ENCODE results near the gene VAV2.

The VAV2 gene

DNA sequence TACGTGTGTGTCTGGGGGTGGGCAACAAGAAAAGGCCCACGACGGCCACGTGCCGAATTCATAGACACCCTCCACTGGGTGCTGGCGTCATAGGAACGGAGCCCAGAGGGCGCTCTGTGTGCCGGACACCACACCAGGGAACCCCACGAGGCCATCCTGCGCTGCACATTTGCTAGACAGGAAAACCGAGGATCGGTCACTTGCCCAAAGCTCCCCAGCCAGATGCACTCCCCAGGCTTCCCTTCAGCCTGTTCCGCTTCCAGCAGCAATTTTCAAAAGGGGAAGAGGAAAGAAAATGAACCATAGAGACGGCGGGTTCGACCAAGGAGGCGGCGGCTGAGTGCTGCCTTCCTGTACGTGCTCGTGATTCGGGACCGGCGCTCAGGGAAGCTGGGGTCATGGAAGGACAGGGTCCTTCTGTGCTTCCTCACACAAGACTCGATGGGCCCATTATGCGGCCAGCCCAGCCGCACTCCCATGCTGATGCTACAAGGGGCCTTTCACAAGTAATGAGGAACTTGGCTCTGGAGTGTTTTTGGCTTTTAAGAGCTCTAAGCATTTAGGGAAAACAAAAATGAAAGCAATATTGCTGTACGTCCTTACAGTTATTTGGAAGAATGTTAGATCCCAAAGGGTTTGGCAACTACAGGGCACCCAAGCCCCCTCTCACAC, 129.4 kb downstream of the VAV2 start:
- in situ Hi-C loops (cut with MboI; ENCODE audit: low sequenced_read_pairs): no loop called here

DNA sequence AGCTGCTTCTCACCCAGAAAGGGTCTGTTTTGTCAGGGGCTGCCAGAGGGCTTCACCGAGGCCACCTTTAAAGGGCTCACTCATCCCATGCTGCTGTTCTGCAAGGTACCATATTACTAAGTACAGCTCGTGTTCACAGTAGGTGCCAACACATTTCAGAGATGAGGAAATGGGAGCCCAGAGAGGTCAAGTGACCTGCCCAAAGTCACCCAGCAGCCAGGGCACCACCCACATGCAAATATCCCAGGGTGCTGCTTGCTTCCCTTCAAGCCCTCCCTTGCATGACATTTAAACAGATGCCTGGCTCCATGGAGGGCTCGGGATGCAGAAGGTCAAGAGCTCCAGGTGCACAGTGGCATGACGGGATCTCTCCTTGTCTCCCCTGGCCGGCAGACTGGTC, 130.4 kb downstream of the VAV2 start:
- in situ Hi-C loops (cut with MboI; ENCODE audit: low sequenced_read_pairs): no loop called here

DNA sequence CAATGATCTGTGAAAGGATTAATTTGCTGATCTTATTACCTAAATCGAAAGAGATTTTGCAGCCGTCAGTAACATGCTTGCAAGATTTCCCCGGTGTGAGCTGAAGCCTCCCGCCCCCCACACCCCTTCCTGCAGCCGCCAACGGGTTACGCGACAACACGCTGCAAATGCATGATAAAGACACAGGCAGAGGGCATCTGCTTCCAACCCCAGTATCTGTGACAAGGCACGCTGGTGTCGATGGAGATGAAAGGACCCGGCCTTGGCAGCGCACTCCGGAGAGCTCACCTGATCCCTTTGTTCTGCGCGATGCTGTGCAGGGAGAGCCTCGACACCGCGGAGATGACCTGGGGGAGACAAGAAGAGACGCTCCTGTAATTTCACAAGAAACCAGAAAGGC, 131.0 kb downstream of the VAV2 start:
- in situ Hi-C loops (cut with MboI; ENCODE audit: low sequenced_read_pairs): no loop called here

DNA sequence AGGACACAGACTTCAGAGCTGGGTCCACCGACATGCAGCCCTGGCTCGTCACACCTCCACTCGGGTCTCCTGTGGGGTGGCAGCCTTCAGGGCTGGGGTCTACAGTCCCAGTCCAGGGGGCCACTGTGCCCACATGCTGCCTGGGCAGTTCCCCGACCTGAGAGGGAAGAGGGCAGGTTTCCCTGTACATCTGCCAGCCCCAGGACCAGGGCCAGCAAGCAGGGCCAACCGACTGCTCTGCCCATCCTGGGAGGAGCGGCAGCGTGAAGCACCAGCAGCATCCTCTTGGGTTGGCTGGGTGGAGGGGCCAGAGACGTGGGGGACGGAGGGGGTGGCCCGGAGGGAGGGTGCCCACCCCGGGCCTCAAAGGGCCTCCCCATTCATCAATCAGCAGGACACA, 133.4 kb downstream of the VAV2 start:
- in situ Hi-C loops (cut with MboI; ENCODE audit: low sequenced_read_pairs): no loop called here

DNA sequence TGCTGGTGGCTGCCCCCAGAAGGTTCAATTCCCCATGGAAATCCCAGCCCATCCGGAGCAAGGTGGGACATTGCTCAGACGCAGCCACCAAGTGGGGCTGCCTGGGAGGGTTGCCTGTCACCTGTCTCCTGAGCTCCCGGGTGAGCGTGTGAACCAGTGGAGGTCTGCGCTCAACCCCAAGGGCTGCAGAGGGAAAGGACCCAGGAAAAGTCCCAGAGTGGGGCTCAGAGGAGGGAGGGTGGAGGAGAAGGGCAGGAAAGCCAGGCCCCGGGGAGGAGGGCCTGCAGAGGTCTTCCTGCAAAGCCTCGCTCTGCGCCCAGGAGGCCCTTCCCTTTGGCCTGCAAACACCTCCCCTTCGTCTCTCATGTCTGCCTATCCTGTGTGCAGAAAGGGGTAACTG, 134.5 kb downstream of the VAV2 start:
- in situ Hi-C loops (cut with MboI; ENCODE audit: low sequenced_read_pairs): no loop called here

DNA sequence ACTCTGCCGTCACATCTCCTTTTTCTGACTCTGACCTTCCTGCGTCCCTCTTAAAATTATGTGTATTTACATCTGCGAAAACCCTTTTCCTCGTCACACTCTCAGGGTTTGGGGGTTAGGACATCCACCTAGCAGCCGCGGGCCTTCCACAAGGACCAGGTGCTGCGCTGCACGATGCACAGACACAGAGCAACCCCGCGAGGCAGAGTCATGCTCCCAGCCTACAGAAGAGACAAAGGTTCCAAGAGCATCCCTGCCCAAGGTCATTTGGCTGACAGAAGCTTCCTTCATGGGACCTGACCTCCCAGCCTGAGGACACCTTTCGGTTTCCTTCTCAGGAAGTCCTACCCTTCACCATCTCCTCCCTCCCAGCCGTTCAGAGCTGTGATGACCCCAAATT, 135.3 kb downstream of the VAV2 start:
- in situ Hi-C loops (cut with MboI; ENCODE audit: low sequenced_read_pairs): no loop called here

DNA sequence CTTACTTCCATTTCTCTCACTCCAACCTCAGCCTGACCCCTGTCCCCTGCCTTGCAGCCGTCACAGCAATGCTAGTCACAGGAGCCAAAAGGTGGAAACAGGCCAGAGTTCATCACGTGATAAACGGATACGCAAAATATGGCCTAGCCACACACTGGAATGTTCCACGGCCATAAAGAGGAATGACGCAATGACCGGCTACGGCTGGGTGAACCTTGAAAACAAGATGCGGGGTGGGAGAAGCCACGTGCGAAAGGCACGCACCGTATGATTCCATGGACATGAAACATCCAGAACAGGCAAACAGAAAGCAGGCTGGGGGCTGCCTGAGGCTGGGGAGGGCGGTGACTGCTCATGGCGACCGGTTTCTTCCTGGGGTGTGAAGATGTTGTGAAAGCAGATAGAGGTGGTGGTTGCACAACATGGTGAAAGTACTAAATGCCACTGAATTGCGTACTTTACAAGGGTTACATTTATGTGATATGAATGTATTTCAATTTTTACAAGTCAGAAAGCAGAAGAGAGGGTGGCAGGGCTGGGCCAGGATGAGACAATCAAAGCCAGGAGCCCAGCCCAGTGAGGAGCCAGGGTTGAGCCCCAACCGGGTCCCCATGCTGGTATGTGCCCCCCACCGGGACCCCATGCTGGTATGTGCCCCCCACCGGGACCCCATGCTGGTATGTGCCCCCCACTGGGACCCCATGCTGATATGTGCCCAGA, 136.2 kb downstream of the VAV2 start:
- in situ Hi-C loops (cut with MboI; ENCODE audit: low sequenced_read_pairs): no loop called here

DNA sequence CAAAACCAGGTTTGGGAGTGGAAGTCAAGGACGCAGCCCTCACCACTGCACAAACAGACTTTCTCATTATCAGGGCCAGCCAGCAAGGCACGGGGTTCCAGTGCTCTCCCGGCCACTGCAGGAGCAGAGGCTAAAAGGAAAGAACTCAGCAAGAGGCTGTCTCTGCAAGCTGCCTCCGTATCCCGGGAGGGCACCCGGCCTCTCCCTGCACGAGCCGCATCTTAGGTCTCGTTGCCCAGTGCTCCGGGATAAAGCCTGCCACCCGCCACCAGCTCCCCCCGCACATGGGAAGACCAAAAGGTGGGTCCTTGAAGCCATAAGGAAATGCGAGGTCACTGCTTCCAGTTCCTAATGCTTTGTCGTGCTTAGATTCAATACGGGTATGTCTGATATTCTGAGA, 136.8 kb downstream of the VAV2 start:
- in situ Hi-C loops (cut with MboI; ENCODE audit: low sequenced_read_pairs): no loop called here

DNA sequence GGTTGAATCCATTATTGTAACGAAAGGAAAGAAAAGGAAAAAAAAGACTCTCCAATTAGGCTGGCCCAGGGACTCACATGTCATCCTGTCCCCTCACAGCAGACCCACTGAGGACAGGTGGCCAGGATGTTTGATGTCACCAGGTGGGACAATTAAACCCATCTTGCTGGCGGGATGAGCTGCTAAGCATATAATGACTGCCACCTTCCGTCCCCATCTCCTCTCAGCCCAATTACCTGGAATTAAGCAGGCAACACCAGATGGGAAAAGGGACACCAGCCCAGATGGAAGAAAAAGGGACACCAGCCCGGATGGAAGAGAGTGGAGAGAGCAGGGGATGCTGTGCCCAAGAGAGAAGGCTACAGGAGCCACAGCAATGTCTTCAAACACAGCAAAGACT, 137.4 kb downstream of the VAV2 start:
- in situ Hi-C loops (cut with MboI; ENCODE audit: low sequenced_read_pairs): no loop called here

DNA sequence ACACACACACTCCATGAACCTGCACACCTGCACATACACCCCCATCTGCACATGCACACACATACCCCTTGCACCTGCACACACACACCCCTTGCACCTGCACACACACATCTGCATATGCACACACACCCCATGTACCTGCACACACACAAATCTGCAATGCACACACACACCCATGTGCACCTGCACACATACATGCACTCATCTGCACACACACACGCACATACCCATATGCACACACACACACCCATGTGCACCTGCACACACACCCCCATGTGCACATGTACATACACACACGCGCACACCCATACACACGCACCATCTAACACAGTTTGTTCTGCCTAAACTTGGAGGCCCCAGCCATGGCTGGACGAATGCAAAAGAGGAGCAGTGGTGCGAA, 138.1 kb downstream of the VAV2 start:
- in situ Hi-C loops (cut with MboI; ENCODE audit: low sequenced_read_pairs): no loop called here

DNA sequence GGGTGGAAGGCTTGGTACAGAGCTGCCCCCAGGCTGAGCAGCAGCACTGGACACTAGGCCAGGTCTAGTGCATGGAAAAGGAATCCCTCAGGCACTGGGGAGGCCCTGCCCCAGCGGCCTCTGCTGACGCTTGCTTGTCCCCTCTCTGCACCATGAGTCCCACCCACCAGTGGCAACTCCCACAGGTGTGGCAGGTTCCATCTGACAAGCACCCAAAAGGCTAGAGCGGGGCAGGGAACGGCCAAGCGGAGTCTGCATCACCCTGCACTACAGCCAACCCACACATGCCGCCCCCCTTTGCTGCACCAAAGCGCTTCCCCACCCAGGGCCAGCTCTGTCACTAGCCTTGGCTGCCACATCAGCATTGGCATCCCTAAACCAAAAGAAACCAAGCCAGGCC, 138.8 kb downstream of the VAV2 start:
- in situ Hi-C loops (cut with MboI; ENCODE audit: low sequenced_read_pairs): no loop called here

DNA sequence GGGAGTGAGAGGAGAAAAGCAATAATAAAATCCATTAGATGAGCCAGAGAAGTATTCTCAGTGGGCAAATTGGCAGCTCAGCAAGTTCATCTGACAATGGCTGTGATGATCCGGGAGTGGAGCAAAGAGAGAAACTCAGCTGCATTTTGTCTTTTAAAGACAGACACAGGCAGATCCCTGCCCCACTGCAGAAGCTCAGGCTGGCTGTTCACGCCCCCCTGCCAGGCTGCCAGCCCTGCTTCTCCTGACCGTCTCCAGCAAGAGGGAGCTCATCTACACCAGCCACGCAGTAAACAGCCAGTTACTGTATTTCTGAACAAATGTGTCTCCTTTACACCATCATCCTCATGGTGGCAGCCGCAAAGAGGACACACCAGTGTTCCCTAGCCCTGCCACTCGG, 139.7 kb downstream of the VAV2 start:
- in situ Hi-C loops (cut with MboI; ENCODE audit: low sequenced_read_pairs): no loop called here

DNA sequence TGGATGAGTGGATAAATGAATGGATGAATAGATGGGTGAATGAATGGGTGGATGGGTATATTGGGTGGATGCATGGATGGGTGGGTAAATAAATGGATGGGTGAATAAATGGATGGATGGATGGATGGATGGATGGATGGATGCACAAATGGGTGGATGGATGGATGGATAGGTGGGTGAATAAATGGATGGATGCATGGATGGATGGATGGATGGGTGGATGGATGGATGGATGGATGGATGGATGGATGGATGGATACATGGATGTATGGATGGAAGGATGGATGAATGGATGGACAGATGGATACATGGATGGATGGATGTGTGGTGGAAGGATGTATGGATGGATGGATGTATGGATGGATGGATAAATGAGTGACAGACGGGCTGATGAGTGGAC, 140.4 kb downstream of the VAV2 start:
- in situ Hi-C loops (cut with MboI; ENCODE audit: low sequenced_read_pairs): no loop called here

DNA sequence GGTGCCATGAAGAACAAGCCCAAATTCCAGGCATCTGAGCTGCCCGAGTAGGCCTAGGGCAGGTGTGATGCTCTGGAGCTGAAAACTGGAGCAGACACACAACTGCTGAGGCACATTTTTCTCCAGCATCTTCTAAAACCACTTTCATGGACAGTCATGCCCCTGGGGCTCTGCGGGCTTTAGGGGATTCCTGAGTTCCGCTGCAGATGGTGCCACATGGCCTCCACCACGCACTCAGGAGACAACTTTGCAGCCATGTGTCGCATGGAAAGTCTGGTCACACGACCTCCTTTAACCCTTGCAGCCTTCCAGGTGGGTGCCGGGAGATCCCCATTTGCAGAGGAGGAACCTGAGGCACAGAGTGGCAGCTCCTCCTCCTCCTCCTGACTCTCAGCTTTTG, 141.2 kb downstream of the VAV2 start:
- in situ Hi-C loops (cut with MboI; ENCODE audit: low sequenced_read_pairs): no loop called here

DNA sequence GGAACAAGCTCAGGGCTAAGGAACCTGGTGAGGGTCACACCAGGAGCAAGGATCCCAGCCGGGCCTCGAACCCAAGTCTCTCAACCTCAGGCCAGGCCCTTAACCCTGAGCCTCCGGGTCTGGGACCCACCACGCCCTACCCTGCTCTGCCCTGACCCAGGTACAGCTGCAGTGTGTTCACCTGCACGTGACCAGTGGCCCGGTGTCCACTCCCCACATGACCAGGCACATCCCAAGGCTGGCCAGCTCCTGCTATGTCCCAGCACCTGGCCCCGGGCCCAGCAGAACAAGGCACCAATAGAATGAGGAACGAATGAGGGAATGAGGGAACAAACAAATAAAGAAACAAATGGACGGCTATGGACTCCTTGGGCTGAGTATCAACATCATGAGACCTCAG, 142.0 kb downstream of the VAV2 start:
- in situ Hi-C loops (cut with MboI; ENCODE audit: low sequenced_read_pairs): no loop called here

DNA sequence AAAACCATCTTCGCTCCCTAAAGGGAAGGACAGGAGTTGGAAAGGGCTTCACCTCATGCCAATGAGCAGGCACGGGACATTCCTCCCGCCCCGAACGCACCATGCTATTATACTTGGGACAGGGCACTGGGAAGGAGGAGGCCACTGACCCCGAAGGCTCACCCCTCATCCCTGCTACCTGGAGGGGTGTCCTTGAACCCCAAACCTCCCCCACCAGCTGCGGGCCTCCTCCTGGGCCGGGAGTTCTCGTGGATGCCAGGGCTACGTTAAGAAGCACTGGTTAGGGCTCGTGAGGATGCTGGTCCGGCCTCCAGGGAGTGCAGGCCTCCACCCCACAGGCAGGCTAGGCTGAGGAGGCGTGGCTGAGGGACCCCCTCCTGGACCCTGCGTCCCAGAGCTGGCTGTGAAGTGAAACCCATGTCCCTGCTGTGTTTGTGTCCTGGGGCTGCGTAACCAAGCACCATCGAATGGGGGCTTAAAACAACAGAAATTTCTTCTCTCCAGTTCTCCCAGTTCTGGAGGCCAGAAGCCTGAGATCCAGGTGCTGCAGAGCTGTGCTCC, 142.9 kb downstream of the VAV2 start:
- in situ Hi-C loops (cut with MboI; ENCODE audit: low sequenced_read_pairs): no loop called here

DNA sequence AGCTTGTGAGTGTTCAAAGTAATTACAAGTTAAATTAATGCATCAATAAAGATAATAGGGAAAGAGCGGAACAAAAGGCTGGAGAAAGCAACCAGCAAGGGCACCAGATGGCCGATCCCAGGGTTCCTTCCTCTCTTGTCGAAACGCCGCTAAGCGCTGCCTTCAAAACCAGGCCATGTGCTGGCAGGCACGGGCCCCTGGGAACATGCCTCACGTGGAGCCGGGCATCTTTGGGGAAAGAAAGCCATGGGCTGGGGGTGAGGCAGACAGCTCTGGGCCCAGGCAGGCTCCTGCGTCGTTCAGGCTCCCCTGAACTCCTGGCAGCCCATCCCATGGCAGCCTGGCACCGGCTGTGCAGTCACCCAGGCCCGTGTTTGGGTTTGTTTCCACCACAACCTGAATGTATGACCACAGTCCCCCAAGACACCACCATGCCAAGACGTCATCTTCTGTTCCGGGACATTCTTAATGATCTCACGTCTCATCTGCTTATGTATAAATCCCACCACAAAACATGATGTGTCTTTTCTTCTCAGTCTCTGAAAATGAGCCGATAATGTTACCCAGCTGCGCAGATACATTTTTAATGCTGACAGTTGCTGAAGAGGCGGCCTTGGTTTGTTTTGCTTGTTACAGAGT, 143.5 kb downstream of the VAV2 start:
- in situ Hi-C loops (cut with MboI; ENCODE audit: low sequenced_read_pairs): no loop called here

DNA sequence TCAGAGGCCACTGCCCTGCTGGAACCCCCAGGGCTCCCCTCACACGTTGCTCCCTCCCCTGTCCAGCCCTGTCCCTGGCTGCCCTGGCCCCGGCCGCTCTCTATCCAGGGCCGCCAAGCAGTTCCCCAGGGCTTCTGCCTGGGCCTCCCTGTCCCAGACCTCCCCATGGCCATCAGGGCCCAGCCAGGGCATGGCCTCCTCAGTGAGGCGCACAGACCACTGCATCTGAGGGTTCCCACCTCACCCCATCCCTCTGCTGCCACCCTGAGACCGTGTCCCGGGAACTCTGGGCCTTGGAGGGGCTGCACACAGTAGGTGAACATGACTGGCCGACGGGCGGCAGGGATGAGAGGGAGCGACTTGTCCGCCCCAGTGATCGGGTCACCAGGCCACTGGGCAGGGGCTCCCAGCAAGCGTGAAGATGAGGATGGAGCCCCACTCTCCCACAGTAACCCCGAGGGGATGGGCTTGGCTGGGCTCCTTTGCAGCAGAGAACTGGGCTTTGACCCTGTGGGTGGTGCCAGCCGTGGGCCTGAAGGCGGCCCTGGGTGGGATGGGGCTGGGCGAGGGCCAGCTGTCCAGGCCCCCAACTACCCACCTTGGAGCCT, 145.5 kb downstream of the VAV2 start:
- in situ Hi-C loops (cut with MboI; ENCODE audit: low sequenced_read_pairs): no loop called here

DNA sequence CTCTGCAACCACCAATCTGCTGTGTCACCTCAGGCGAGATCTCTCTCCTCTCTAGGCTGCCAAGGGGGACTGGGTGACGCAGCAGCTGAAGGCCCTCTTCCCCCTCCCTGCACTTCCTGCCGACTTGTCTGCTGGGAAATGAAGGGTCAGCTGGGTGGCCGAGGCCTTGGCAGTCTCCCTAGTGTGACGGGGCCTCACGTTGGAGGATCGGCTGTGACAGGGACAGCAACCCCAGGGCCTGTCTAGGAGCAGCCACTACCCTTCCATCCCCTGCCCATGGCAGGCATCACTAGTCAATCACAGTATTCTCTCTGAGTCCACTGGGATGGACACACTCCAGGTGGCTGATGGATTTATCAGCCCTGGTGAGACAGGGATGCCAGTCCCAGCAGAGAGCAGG, 146.7 kb downstream of the VAV2 start:
- in situ Hi-C loops (cut with MboI; ENCODE audit: low sequenced_read_pairs): no loop called here

DNA sequence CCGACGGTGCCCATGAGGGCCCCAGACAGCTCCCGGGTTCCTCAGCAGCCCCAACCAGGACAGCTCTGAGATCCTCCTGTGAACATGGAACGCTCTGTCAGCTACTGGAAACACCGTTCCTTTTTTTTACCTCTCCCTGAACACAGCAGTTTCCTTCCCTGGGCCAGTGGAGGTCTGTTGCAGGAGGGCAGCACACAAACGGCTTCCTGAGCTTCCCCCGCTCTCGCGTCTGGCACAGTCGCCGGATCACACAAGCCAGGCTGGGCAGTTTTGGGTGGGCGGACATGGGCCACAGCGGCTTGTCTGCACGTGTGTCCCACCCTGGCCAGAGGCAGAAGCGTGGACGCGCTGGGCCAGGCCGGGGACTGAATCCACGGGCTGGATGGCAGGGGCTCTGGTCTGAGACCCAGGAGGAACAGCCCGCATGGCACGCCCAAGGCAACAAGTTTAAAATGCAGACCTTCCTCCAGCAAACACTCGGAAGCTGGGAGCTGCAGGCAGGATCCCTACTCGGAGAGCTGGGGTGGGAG, 147.2 kb downstream of the VAV2 start:
- in situ Hi-C loops (cut with MboI; ENCODE audit: low sequenced_read_pairs): no loop called here

DNA sequence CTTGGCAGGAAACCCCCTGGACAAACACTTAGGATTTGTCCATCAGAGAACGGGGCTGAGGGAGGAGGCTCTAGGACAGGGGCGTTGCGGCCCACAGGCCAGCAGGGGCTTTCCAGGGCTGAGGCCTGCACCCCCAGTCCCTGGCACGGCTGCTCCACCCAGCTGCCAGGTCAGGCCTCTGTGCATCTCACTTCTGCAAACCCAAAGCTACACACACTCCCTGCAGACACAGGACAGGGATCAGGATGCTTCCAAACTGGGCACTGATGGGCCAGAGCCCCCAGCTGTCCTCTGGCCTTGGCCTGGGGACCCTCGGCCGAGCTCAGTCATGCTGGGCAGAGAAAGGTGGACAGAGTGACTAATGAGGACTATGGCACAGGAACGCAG, 147.7 kb downstream of the VAV2 start:
- in situ Hi-C loops (cut with MboI; ENCODE audit: low sequenced_read_pairs): no loop called here

Data from HL-60/S4 treated with phorbol 12-myristate 13-acetate at 8.2 ng/mL for 4 days and 3 days (cell line).